K562 (cell line): ENCODE measurements around the gene AKAP13. TPM values are rescaled to one million over a fixed set of nuclear protein-coding genes. Genes with fewer than 3 reads are reported as not detected.

Experiments used
- ATAC-seq: fragments of 200-7000 bp; cut with Tn5 transposase; 3 replicates; pipeline ENCODE4 v1.9.1; 2020; ENCODE audit warnings: moderate library complexity
- BruUV-seq: library from RNA; stranded (reverse); fragments of 400-500 nt; replicated peaks from 2 replicates; lab custom pipeline; 2021; lab: Mats Ljungman, UMichigan
- CTCF ChIA-PET: fragments of 300-600 bp; formaldehyde crosslinking; extraction: SDS; loops from one replicate; lab custom pipeline; 2021; ENCODE audit warnings: low intra/inter-chr PET ratio; lab: Yijun Ruan, JAX
- POLR2A ChIA-PET: fragments of 300-600, 350-650 bp; sonication (Branson Sonifier 250); formaldehyde crosslinking; extraction: SDS; loops from one replicate; lab custom pipeline; 2021; ENCODE audit warnings: antibody characterized with exemption, inconsistent platforms; lab: Yijun Ruan, JAX
- DNase-seq, 4 experiments: peaks; one replicate each; pipeline versions ENCODE4 v3.0.0 to v3.0.0-alpha.2; 2011 to 2018; ENCODE audit warnings: low spot score in 3 of 4, mixed read lengths in 3 of 4; ENCODE audit errors: extremely low read depth in 1 of 4
- FAIRE-seq: peaks from 2 replicates; lab custom pipeline; 2011; peaks lifted over from hg19 to GRCh38; lab: Jason Lieb, UNC
- H2AFZ ChIP-seq: 2 replicates; pipeline ENCODE4 v1.6.0; 2011; ENCODE audit warnings: low read depth, low read length, control low read depth, inconsistent platforms
- H3K27ac ChIP-seq: fragments of 200-600 bp; 3 replicates; pipeline ENCODE4 v1.8.0; 2011; ENCODE audit warnings: low read depth, mild to moderate bottlenecking, control low read depth, inconsistent platforms, low read length, moderate library complexity, mixed read lengths; ENCODE audit errors: extremely low read depth
- H3K27me3 ChIP-seq, 2 experiments: fragments of 300-600 bp in 1 of 2; 2 replicates in 1 of 2; 3 replicates in 1 of 2; pipeline versions ENCODE4 v1.6.0 to v1.8.0; 2011; ENCODE audit warnings: inconsistent platforms in 2 of 2, low read length in 2 of 2, mild to moderate bottlenecking in 1 of 2, mixed read lengths in 1 of 2, moderate library complexity in 1 of 2; ENCODE audit not compliant: control insufficient read depth in 2 of 2, insufficient read depth in 2 of 2
- H3K36me3 ChIP-seq: fragments of 300-600 bp; 3 replicates; pipeline ENCODE4 v1.8.0; 2011; ENCODE audit warnings: mild to moderate bottlenecking, low read length, inconsistent platforms; ENCODE audit not compliant: control insufficient read depth, insufficient read depth
- H3K4me1 ChIP-seq, 2 experiments: fragments of 200-600 bp in 1 of 2; replicated peaks in 1 of 2; 2 replicates in 1 of 2; 3 replicates in 1 of 2; pipeline versions ENCODE4 v1.5.1 to v1.8.0; 2011; ENCODE audit warnings: inconsistent platforms in 2 of 2, low read length in 2 of 2, mild to moderate bottlenecking in 1 of 2, mixed read lengths in 1 of 2, moderate library complexity in 1 of 2; ENCODE audit not compliant: control insufficient read depth in 2 of 2, insufficient read depth in 2 of 2
- H3K4me2 ChIP-seq: 2 replicates; pipeline ENCODE4 v1.6.1; 2011; ENCODE audit warnings: low read length, control low read depth, inconsistent platforms, mixed read lengths; ENCODE audit not compliant: insufficient read depth
- H3K4me3 ChIP-seq: fragments of 200-600 bp; sonication (generic), shearing (Covaris generic); 2 replicates; pipeline ENCODE4 v1.5.1; 2016; ENCODE audit warnings: control low read depth, inconsistent platforms
- H3K79me2 ChIP-seq: fragments of 200-600 bp; 3 replicates; pipeline ENCODE4 v1.8.0; 2011; ENCODE audit warnings: low read length, inconsistent platforms; ENCODE audit not compliant: control insufficient read depth, insufficient read depth
- H3K9ac ChIP-seq, 2 experiments: 2 replicates each; pipeline versions ENCODE4 v1.6.0 to v1.6.1; 2011; ENCODE audit warnings: low read depth in 2 of 2, low read length in 2 of 2, control low read depth in 1 of 2, inconsistent platforms in 1 of 2, mild to moderate bottlenecking in 1 of 2, mixed read lengths in 1 of 2; ENCODE audit not compliant: insufficient read depth in 1 of 2
- H3K9me1 ChIP-seq: one replicate; pipeline ENCODE4 v1.6.0; 2011; ENCODE audit warnings: inconsistent platforms, mild to moderate bottlenecking, low read length, moderate library complexity; ENCODE audit not compliant: control insufficient read depth, insufficient read depth
- H3K9me3 ChIP-seq: replicated peaks from 2 replicates; pipeline ENCODE4 v1.5.1; 2011; ENCODE audit warnings: low read depth, low read length, inconsistent platforms; ENCODE audit not compliant: control insufficient read depth, insufficient read depth
- H4K20me1 ChIP-seq: replicated peaks from 2 replicates; pipeline ENCODE4 v1.6.1; 2011; ENCODE audit warnings: low read length, inconsistent platforms, mixed read lengths; ENCODE audit not compliant: control insufficient read depth, insufficient read depth
- BRD9 ChIP-seq: fragments of 450-650 bp; IDR thresholded peaks from 2 replicates; pipeline ENCODE4 v1.6.1; 2018; ENCODE audit warnings: low read depth; ENCODE audit not compliant: partially characterized antibody
- ETV1 ChIP-seq: fragments of 450-650 bp; conservative IDR thresholded peaks from 2 replicates; pipeline ENCODE4 v1.6.1; 2016; ENCODE audit warnings: missing genetic modification characterization, control low read depth, low read depth, missing compliant biosample characterization
- GABPA ChIP-seq: fragments of 200-800 bp; sonication (Bioruptor generic); conservative IDR thresholded peaks from 2 replicates; pipeline ENCODE4 v1.6.1; 2016; ENCODE audit warnings: low read depth, missing genetic modification characterization, missing compliant biosample characterization
- HLTF ChIP-seq: fragments of 450-650 bp; IDR thresholded peaks from 2 replicates; pipeline ENCODE4 v1.6.1; 2016
- NFXL1 ChIP-seq: fragments of 450-650 bp; formaldehyde crosslinking; IDR thresholded peaks from 2 replicates; pipeline ENCODE4 v1.4.0; 2021; ENCODE audit warnings: mild to moderate bottlenecking
- PHF21A ChIP-seq: fragments of 450-650 bp; IDR thresholded peaks from 2 replicates; pipeline ENCODE4 v1.6.1; 2017; ENCODE audit warnings: low read depth, borderline replicate concordance
- SRSF1 ChIP-seq: fragments of 200-400 bp; formaldehyde crosslinking; IDR thresholded peaks from 2 replicates; pipeline ENCODE4 v1.6.1; 2017; ENCODE audit warnings: mild to moderate bottlenecking, low read depth, low read length, moderate library complexity
- SRSF7 ChIP-seq: fragments of 200-400 bp; formaldehyde crosslinking; optimal IDR thresholded peaks from 2 replicates; pipeline ENCODE3; 2017; ENCODE audit warnings: mild to moderate bottlenecking, low read depth, low read length
- TOE1 ChIP-seq, 2 experiments: fragments of 450-650 bp in 1 of 2; sonication (generic) in 1 of 2; formaldehyde crosslinking in 1 of 2; IDR thresholded peaks; 2 replicates each; pipeline versions ENCODE4 v1.7.1 to v1.8.0; 2016 to 2022; ENCODE audit warnings: borderline replicate concordance in 2 of 2, mild to moderate bottlenecking in 2 of 2, antibody characterized with exemption in 1 of 2, inconsistent platforms in 1 of 2, low read depth in 1 of 2, missing genetic modification reagents in 1 of 2, moderate library complexity in 1 of 2
- ZC3H4 ChIP-seq: sonication (generic); formaldehyde crosslinking; IDR thresholded peaks from 2 replicates; pipeline ENCODE4 v1.9.0; 2021; ENCODE audit warnings: missing genetic modification reagents, borderline replicate concordance
- ZNF561 ChIP-seq: fragments of 450-650 bp; formaldehyde crosslinking; conservative IDR thresholded peaks from 2 replicates; pipeline ENCODE4 v1.4.0; 2020; ENCODE audit warnings: mild to moderate bottlenecking, moderate library complexity
- ZNF586 ChIP-seq: fragments of 450-650 bp; formaldehyde crosslinking; conservative IDR thresholded peaks from 2 replicates; pipeline ENCODE4 v1.4.0; 2020; ENCODE audit warnings: mild to moderate bottlenecking, moderate library complexity
- ZNF778 ChIP-seq: fragments of 450-650 bp; formaldehyde crosslinking; IDR thresholded peaks from 2 replicates; pipeline ENCODE4 v1.4.0; 2020; ENCODE audit warnings: mild to moderate bottlenecking, moderate library complexity
- WGBS: fragments of 100-300 bp; shearing (Covaris generic); methylation state at CpG from one replicate; pipeline ENCODE4 v1.1.6; 2016; ENCODE audit warnings: low coverage, mixed read lengths; ENCODE audit not compliant: insufficient coverage; ENCODE audit errors: missing lambda C conversion rate; 5-methylcytosine and 5-hydroxymethylcytosine counted together
- in situ Hi-C: fragments of 300-500 bp; cut with MboI; formaldehyde crosslinking; loops from 4 replicates; pipeline ENCODE4 v1.15.0; 2018; ENCODE audit warnings: inconsistent platforms, mixed read lengths
- intact Hi-C: fragments of 100-400 bp; cut with micrococcal nuclease; formaldehyde crosslinking; loops from 2 replicates; pipeline ENCODE4 v1.14.2; 2022
- polyA plus RNA-seq, 8 experiments: library from polyadenylated mRNA; depleted of rRNA in 4 of 8; stranded (reverse) in 5 of 8; unstranded in 3 of 8; fragments of >200 nt; fragmentation: Nextera tagmentation in 2 of 8; fragmentation: Illumina TruSeq in 1 of 8; extraction: Ambion mirVana in 2 of 8; extraction: Trizol in 1 of 8; gene quantifications; 2 replicates each; pipeline versions ENCODE4 v1.2.1 to v1.2.3, GENCODE V29; 2011 to 2014; ENCODE audit warnings: inconsistent platforms in 1 of 8, missing spikeins in 1 of 8
- total RNA-seq, 7 experiments: library from RNA; depleted of rRNA in 6 of 7; stranded (reverse); fragments of >200 nt in 6 of 7; fragmentation: Illumina TruSeq in 2 of 7; extraction: Trizol in 2 of 7; gene quantifications; 2 replicates each; pipeline versions ENCODE4 v1.2.1 to v1.2.3, GENCODE V29; 2011 to 2021; ENCODE audit warnings: low replicate concordance in 1 of 7
- TF ChIP-seq, protein P1 (sequence below): IDR thresholded peaks from 2 replicates; pipeline ENCODE4 v1.6.1; 2011; ENCODE audit warnings: borderline replicate concordance, low read depth, mild to moderate bottlenecking, moderate library complexity, low read length; ENCODE audit not compliant: insufficient read depth, poor library complexity, severe bottlenecking

The AKAP13 gene
- total and polyA plus RNA-seq, 9 of the 15 experiments (the other 6 are each of a cell fraction or from before 2014, with no cell fraction given) = 0.03 to 1.7 (median 0.42) TPM

DNA sequence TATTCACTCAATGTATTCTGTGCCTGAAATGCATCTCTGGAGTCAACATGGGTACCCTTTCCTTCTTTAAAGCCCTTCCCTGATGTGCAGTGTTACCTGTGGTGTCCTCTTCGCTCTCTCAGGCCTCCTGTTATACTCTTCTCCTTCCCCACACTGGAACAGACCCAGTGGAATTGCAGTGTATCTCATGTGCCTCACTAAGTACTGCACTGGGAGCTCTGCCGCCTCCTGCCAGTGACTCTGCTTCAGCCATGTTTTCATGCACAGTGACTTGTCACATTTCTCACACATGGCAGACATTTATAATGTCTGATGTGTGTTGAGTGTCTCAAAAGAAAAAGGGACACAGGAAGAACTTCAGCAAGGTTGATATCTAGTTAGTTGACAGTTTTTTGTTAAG lies 223.3 kb downstream of the AKAP13 start:
- ChIA-PET CTCF (no interaction called here), POLR2A (no interaction called here)

DNA sequence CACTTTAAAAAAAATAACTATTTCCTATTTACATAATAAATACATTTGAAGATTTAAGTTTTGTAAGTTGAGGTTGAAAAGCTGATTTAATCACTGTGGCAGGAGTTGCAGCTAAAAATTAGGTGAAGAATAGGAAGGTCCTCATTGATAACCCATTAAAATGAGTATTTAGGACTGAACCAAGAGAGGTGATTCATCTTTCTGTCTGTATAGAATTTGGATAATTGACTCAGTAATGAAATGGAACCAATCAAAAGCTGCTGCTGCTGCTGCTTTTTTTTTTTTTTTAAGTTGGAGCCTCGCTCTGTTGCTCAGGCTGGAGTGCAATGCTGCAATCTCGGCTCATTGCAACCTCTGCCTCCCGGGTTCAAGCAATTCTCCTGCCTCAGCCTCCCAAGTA lies 223.8 kb downstream of the AKAP13 start:
- no peaks in the 10 kb centered on the region for H3K27me3 ChIP-seq
- H3K36me3 ChIP-seq = no peaks in the 10 kb centered on the region
- H2AFZ ChIP-seq = no peak overlapping the region
- no peaks in the 10 kb centered on the region for H3K9me3 ChIP-seq
- POLR2A ChIA-PET = no interaction called here
- H3K4me3 ChIP-seq = no peak overlapping the region
- H3K9me1 ChIP-seq = no peaks in the 10 kb centered on the region
- no TSS peak for BruUV-seq
- FAIRE-seq (no peak), DNase-seq (no peak), ATAC-seq (no peak)
- no peak overlapping the region for H3K4me2 ChIP-seq
- in situ Hi-C loops (no loop called here), intact Hi-C loops (no loop called here)
- H4K20me1 ChIP-seq = no peaks in the 10 kb centered on the region
- no peak overlapping the region for H3K9ac ChIP-seq
- no peak overlapping the region for H3K27ac ChIP-seq
- H3K4me1 ChIP-seq = no peaks in the 10 kb centered on the region
- no peaks in the 10 kb centered on the region for H3K79me2 ChIP-seq
- WGBS = 0% methylated on average over 3 of the region's 3 CpGs
- CTCF ChIA-PET = no interaction called here
- TF ChIP-seq TOE1 (IDR thresholded peaks at IDR 0.05; ENCODE audit: borderline replicate concordance) (no peak), TOE1 (CRISPR knock-in tag; IDR thresholded peaks at IDR 0.05; ENCODE audit: borderline replicate concordance, low read depth) (no peak), ZC3H4 (CRISPR knock-in tag) (no peak), NFXL1 (CRISPR knock-in tag) (no peak), GABPA (tag) (no peak), BRD9 (no peak), ZNF778 (no peak), ZNF586 (no peak), ETV1 (tag) (no peak), PHF21A (no peak), HLTF (no peak), ZNF561 (CRISPR knock-in tag) (no peak), SRSF1 (no peak), SRSF7 (no peak)

More for the DNA sequence above, 223.3 kb downstream of the AKAP13 start:
- H3K79me2 ChIP-seq = no peaks in the 10 kb centered on the region
- no peak overlapping the region for H3K4me3 ChIP-seq
- 7% methylated on average over 2 of the region's 2 CpGs for WGBS
- in situ Hi-C loops = no loop called here
- no peaks in the 10 kb centered on the region for H3K9me1 ChIP-seq
- ATAC-seq (no peak), DNase-seq (no peak), FAIRE-seq (no peak)
- intact Hi-C loops = no loop called here
- TF ChIP-seq, protein P1, sequence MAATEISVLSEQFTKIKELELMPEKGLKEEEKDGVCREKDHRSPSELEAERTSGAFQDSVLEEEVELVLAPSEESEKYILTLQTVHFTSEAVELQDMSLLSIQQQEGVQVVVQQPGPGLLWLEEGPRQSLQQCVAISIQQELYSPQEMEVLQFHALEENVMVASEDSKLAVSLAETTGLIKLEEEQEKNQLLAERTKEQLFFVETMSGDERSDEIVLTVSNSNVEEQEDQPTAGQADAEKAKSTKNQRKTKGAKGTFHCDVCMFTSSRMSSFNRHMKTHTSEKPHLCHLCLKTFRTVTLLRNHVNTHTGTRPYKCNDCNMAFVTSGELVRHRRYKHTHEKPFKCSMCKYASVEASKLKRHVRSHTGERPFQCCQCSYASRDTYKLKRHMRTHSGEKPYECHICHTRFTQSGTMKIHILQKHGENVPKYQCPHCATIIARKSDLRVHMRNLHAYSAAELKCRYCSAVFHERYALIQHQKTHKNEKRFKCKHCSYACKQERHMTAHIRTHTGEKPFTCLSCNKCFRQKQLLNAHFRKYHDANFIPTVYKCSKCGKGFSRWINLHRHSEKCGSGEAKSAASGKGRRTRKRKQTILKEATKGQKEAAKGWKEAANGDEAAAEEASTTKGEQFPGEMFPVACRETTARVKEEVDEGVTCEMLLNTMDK = no peak
- H3K36me3 ChIP-seq = no peaks in the 10 kb centered on the region
- no peak overlapping the region for H2AFZ ChIP-seq
- H3K9me3 ChIP-seq = no peaks in the 10 kb centered on the region
- H3K27me3 ChIP-seq = no peaks in the 10 kb centered on the region
- no peak overlapping the region for H3K9ac ChIP-seq
- H3K4me1 ChIP-seq = no peaks in the 10 kb centered on the region
- H3K4me2 ChIP-seq = no peak overlapping the region
- no peaks in the 10 kb centered on the region for H4K20me1 ChIP-seq
- H3K27ac ChIP-seq = no peak overlapping the region
- no TSS peak for BruUV-seq
